ENCODE measurements around the gene SERPINC1. TPM values are rescaled to one million over a fixed set of nuclear protein-coding genes. Genes with fewer than 3 reads are reported as not detected.

The SERPINC1 gene
- total and polyA plus RNA-seq, 8 donors: 0.18 to 0.89 (median 0.20) TPM; not detected in 5

GRCh38 chr1:173856014-173856413, 61.1 kb downstream of the SERPINC1 start:
- no peaks in the 10 kb centered on the region for H3K9me3 ChIP-seq
- peaks cover 5 to 100% (median 93%) of the 10 kb centered on the region in 4 donors for H3K36me3 ChIP-seq
- intact Hi-C loops (cut with DNase I; ENCODE audit: low total_unique reads): no loop called here
- H3K4me3 ChIP-seq: no peak overlapping the region
- peaks cover 0 to 9% (median 6%) of the 10 kb centered on the region in 4 donors for H3K4me1 ChIP-seq
- TF ChIP-seq CTCF (IDR thresholded peaks at IDR 0.05) (no peak), POLR2AphosphoS5 (IDR thresholded peaks at IDR 0.05) (no peak), EP300 (IDR thresholded peaks at IDR 0.05) (no peak), POLR2A (IDR thresholded peaks at IDR 0.05) (no peak)
- 80 to 94% (median 88%) methylated on average over 1 of the region's 1 CpG for WGBS, 5 donors
- no peaks in the 10 kb centered on the region for H3K27me3 ChIP-seq
- no peak overlapping the region for H3K27ac ChIP-seq
- DNase-seq: no peak

Small RNA genes within 50 kb of the gene (small RNA-seq; reads per million reads assigned to genes)
- gene RNA5SP67: 0 reads per million in 4 donors

Other genes starting within 250 kb of the SERPINC1 start
- gene ANKRD45, start 247.5 kb downstream of the SERPINC1 start, total RNA-seq: not detected
- gene ANKRD45, start 247.5 kb downstream of the SERPINC1 start, polyA plus RNA-seq: under 1 TPM in 2 of 3 donors, not detected in 1; 0.15 to 0.19 TPM
- gene KLHL20, start 202.3 kb downstream of the SERPINC1 start, total RNA-seq: 10 to 100 TPM in 3 of 5 donors, 1 to 10 TPM in 2; 2.6 to 30.7 (median 10.7) TPM
- gene KLHL20, start 202.3 kb downstream of the SERPINC1 start, polyA plus RNA-seq: 10 to 100 TPM in 1 of 3 donors, 1 to 10 TPM in 2; 4.6 to 11.0 (median 8.2) TPM
- 10 to 100 TPM in 4 of 5 donors, 1 to 10 TPM in 1; 3.1 to 36.8 (median 20.3) TPM for gene DARS2, start 92.7 kb downstream of the SERPINC1 start, total RNA-seq
- 1 to 10 TPM; 4.8 to 5.4 (median 4.9) TPM for gene DARS2, start 92.7 kb downstream of the SERPINC1 start, polyA plus RNA-seq
- 10 to 100 TPM in 1 of 5 donors, 1 to 10 TPM in 3, under 1 TPM in 1; 0.45 to 14.1 (median 4.1) TPM for gene CENPL, start 92.4 kb downstream of the SERPINC1 start, total RNA-seq
- 1 to 10 TPM; 2.0 to 4.4 (median 2.6) TPM for gene CENPL, start 92.4 kb downstream of the SERPINC1 start, polyA plus RNA-seq
- gene GAS5, start 49.3 kb downstream of the SERPINC1 start, total RNA-seq: 100 to 1,000 TPM; 256 to 453 (median 353) TPM
- 1,000 to 10,000 TPM in 1 of 3 donors, 100 to 1,000 TPM in 2; 712 to 1,014 (median 897) TPM for gene GAS5, start 49.3 kb downstream of the SERPINC1 start, polyA plus RNA-seq
- gene ZBTB37, start 48.9 kb downstream of the SERPINC1 start, total RNA-seq: 10 to 100 TPM in 4 of 5 donors, under 1 TPM in 1; 0.29 to 62.9 (median 17.2) TPM
- gene ZBTB37, start 48.9 kb downstream of the SERPINC1 start, polyA plus RNA-seq: under 1 TPM; 0.37 to 0.61 (median 0.55) TPM
- gene RC3H1, start 105.0 kb upstream of the SERPINC1 start, total RNA-seq: 10 to 100 TPM in 4 of 5 donors, 1 to 10 TPM in 1; 7.2 to 49.0 (median 17.0) TPM
- 1 to 10 TPM; 2.9 to 4.0 (median 3.0) TPM for gene RC3H1, start 105.0 kb upstream of the SERPINC1 start, polyA plus RNA-seq
- gene RABGAP1L, start 242.2 kb upstream of the SERPINC1 start, total RNA-seq: 100 to 1,000 TPM in 2 of 5 donors, 10 to 100 TPM in 3; 53.3 to 238 (median 63.0) TPM
- gene RABGAP1L, start 242.2 kb upstream of the SERPINC1 start, polyA plus RNA-seq: 10 to 100 TPM; 14.2 to 15.9 (median 15.9) TPM